DMS153 (cell line): ENCODE measurements around the gene GABRA5.
"Not testable (repeated sequence)": the region's sequence is repeated elsewhere in the genome, so short reads cannot be mapped to it uniquely, and the experiment has no call there.

Source experiments
- DNase-seq: peaks from one replicate; lab custom pipeline; 2025; lab: John Stamatoyannopoulos, UW

The GABRA5 gene

GRCh38 chr15:26866298-26867199 is at the start of gene GABRA5:
Gene GABRA5, plus strand, starts transcription at chr15:26867062. Its CDS starts 2,187 bp downstream, at chr15:26869249.
- no peak for DNase-seq

GRCh38 chr15:26831191-26831590 is 35.7 kb upstream of the GABRA5 start:
- DNase-seq = not testable (repeated sequence)

GRCh38 chr15:26831951-26832350 is 34.9 kb upstream of the GABRA5 start:
- DNase-seq = no peak

GRCh38 chr15:26838742-26839460 is 28.0 kb upstream of the GABRA5 start:
- no peak for DNase-seq

GRCh38 chr15:26841514-26841913 is 25.3 kb upstream of the GABRA5 start:
- DNase-seq = no peak

GRCh38 chr15:26841941-26842340 is 24.9 kb upstream of the GABRA5 start:
- no peak for DNase-seq

- DNase-seq = no peak
Measured at GRCh38 chr15:26842391-26842790, 24.5 kb upstream of the GABRA5 start.

GRCh38 chr15:26844901-26845300 is 22.0 kb upstream of the GABRA5 start:
- DNase-seq = no peak

- no peak for DNase-seq
Measured at GRCh38 chr15:26848498-26848897, 18.4 kb upstream of the GABRA5 start.

- no peak for DNase-seq
Measured at GRCh38 chr15:26850161-26850560, 16.7 kb upstream of the GABRA5 start.

GRCh38 chr15:26852980-26853379 is 13.9 kb upstream of the GABRA5 start:
- no peak for DNase-seq

GRCh38 chr15:26854435-26854834 is 12.4 kb upstream of the GABRA5 start:
- DNase-seq = no peak

GRCh38 chr15:26864664-26865191 is 2.1 kb upstream of the GABRA5 start:
- no peak for DNase-seq

GRCh38 chr15:26867200-26868007 is 542 bp downstream of the GABRA5 start:
- no peak for DNase-seq

- DNase-seq = no peak
Measured at GRCh38 chr15:26868029-26868685, 1.3 kb downstream of the GABRA5 start.

- DNase-seq = no peak
Measured at GRCh38 chr15:26869628-26870027, 2.8 kb downstream of the GABRA5 start.

GRCh38 chr15:26870346-26870745 is 3.5 kb downstream of the GABRA5 start:
- no peak for DNase-seq

- no peak for DNase-seq
Measured at GRCh38 chr15:26872206-26872605, 5.3 kb downstream of the GABRA5 start.

GRCh38 chr15:26873846-26874245 is 7.0 kb downstream of the GABRA5 start:
- no peak for DNase-seq

- no peak for DNase-seq
Measured at GRCh38 chr15:26874774-26875475, 8.1 kb downstream of the GABRA5 start.

GRCh38 chr15:26875476-26875850 is 8.6 kb downstream of the GABRA5 start:
- no peak for DNase-seq
